Left kidney (tissue), 2 donors: ENCODE measurements around the gene LRP1. TPM values are rescaled to one million over a fixed set of nuclear protein-coding genes. Genes with fewer than 3 reads are reported as not detected.

Experiments
- DNase-seq: peaks from one replicate; pipeline ENCODE4 v3.0.0-alpha.2; 2013
- polyA plus RNA-seq: library from polyadenylated mRNA; unstranded; fragments of 120-200 nt; gene quantifications from one replicate; pipeline ENCODE4 v1.2.1, GENCODE V29; 2013; ENCODE audit not compliant: insufficient read length

The LRP1 gene
- polyA plus RNA-seq, 1 donor, result 64.5 TPM

GRCh38 chr12:57093415-57094207 is 34.7 kb upstream of the LRP1 start:
- peak; percentile 67 for DNase-seq

- no peak for DNase-seq
These were observed 33.8 kb upstream of the LRP1 start for GRCh38 chr12:57094208-57095160.

GRCh38 chr12:57095440-57095839 is 32.8 kb upstream of the LRP1 start:
- no peak for DNase-seq

GRCh38 chr12:57096099-57096572 is 32.1 kb upstream of the LRP1 start:
- no peak for DNase-seq

GRCh38 chr12:57096748-57097553 is 31.3 kb upstream of the LRP1 start:
- DNase-seq, result no peak

- no peak for DNase-seq
These were observed 30.8 kb upstream of the LRP1 start for GRCh38 chr12:57097554-57097835.

- no peak for DNase-seq
These were observed 29.7 kb upstream of the LRP1 start for GRCh38 chr12:57098546-57098945.

GRCh38 chr12:57099047-57099714 is 29.1 kb upstream of the LRP1 start:
- no peak for DNase-seq

GRCh38 chr12:57099766-57100165 is 28.5 kb upstream of the LRP1 start:
- no peak for DNase-seq

GRCh38 chr12:57101892-57102695 is 26.2 kb upstream of the LRP1 start:
- no peak for DNase-seq

- no peak for DNase-seq
These were observed 24.4 kb upstream of the LRP1 start for GRCh38 chr12:57103856-57104255.

GRCh38 chr12:57104292-57104910 is 23.9 kb upstream of the LRP1 start:
- no peak for DNase-seq

- no peak for DNase-seq
These were observed 23.1 kb upstream of the LRP1 start for GRCh38 chr12:57105011-57105753.

- DNase-seq, result no peak
These were observed 22.1 kb upstream of the LRP1 start for GRCh38 chr12:57106021-57106708.

GRCh38 chr12:57107456-57108155 is 20.7 kb upstream of the LRP1 start:
- DNase-seq, result no peak

- DNase-seq, result no peak
These were observed 18.8 kb upstream of the LRP1 start for GRCh38 chr12:57109207-57110103.
